D721Med (cell line): Measurements from ENCODE around the gene ATP6AP2.

Experiments
- DNase-seq: peaks from one replicate; pipeline ENCODE4 v3.0.0; 2011; ENCODE audit warnings: low spot score; ENCODE audit not compliant: insufficient read length
- FAIRE-seq: peaks from 2 replicates; lab custom pipeline; 2011; peaks lifted over from hg19 to GRCh38; lab: Jason Lieb, UNC
- TF ChIP-seq, protein P1 (sequence below): IDR thresholded peaks from 2 replicates; pipeline ENCODE4 v1.5.1; 2012; ENCODE audit warnings: mild to moderate bottlenecking, control low read depth; ENCODE audit not compliant: insufficient read depth; ENCODE audit errors: missing control alignments

ATP6AP2 gene

DNA sequence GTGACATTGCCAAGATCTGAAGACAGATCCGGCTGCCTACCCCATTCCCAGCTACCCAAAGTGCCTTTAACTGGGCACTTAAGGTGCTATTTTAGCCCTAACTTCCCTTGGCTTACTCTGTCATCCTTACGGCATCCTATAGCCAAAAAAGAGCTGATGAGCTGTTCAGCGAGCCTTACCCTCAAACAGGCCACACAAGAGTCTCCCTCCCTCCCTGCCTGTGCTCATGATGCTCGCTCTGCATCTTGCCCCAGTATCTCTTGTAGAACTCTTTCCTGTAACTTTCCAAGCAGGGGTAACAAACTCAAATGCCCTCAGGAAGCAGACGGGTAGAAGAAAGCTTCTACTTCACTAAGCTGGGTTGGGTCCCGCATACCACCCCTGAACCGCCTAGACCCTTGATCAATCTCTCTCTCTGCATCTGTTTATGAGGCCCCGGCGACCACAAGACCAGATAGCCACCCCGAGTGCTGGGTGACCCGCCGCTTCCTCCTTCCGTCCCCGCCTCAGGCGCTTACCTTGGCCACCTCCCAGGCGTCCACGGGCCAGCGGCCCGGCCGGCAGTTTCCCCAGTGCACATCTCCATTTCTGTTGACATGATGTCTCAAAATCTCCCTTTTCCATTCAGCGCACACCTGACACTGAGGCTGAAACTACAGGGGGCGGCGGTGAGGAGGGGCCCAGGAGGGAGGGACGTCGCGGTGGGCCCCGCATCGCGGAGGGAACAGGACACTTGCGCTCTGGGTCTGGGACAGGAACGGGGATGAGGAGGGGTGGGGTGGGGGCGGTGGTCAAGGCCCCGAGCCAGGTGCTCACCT, 65.9 kb downstream of the ATP6AP2 start:
- TF ChIP-seq, protein P1, sequence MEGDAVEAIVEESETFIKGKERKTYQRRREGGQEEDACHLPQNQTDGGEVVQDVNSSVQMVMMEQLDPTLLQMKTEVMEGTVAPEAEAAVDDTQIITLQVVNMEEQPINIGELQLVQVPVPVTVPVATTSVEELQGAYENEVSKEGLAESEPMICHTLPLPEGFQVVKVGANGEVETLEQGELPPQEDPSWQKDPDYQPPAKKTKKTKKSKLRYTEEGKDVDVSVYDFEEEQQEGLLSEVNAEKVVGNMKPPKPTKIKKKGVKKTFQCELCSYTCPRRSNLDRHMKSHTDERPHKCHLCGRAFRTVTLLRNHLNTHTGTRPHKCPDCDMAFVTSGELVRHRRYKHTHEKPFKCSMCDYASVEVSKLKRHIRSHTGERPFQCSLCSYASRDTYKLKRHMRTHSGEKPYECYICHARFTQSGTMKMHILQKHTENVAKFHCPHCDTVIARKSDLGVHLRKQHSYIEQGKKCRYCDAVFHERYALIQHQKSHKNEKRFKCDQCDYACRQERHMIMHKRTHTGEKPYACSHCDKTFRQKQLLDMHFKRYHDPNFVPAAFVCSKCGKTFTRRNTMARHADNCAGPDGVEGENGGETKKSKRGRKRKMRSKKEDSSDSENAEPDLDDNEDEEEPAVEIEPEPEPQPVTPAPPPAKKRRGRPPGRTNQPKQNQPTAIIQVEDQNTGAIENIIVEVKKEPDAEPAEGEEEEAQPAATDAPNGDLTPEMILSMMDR: no peak
- FAIRE-seq (no peak), DNase-seq (no peak)

DNA sequence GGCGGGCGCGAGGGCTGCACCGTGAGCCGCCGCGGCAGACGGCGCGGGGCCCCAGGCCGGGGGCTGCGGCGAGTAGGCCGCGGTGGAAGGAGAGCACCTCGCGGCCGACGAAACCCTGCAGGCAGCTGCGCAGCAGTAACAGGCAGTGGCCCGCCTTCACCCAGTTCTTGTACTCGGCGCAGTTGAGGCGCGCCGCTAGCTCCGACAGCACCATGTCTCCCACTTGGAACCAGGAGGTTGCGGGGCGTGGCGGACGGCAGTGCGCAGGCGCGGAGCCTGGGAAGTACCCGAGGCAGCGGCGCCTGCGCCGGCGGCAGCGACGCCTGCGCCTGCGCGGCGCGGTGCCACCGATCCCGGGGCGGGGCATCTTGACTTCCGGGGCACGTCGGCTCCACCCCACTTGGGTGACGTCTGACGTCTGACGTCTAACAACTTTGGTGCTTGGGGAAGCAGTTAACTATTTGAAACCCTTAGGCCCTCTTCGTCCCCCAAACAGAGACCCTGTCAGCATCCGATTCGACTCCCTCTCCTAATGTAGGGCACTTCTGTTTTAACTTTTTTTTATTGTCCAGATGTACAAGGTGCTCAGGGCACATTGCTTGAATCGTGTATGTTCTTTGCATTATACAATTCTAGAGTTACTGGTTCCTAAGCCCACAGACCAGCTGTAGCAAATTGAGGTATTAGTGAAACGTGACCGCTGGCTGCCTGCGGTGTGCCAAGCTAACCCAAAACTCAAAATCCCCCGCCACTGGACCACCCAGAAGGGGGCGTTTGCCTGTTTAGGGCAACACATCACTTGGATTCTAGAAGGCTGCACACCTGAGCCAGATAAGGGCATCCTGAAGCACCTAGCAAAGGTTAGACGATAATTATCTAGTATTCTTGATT, 66.8 kb downstream of the ATP6AP2 start, which contains the start of gene CXorf38:
Gene CXorf38 (minus strand): TSS at position 255 of the 891 bp plus-strand sequence. CDS start 41 bp downstream, at position 214.
- DNase-seq (peak; percentile 27), FAIRE-seq (no peak)
- TF ChIP-seq, protein P1: no peak

DNA sequence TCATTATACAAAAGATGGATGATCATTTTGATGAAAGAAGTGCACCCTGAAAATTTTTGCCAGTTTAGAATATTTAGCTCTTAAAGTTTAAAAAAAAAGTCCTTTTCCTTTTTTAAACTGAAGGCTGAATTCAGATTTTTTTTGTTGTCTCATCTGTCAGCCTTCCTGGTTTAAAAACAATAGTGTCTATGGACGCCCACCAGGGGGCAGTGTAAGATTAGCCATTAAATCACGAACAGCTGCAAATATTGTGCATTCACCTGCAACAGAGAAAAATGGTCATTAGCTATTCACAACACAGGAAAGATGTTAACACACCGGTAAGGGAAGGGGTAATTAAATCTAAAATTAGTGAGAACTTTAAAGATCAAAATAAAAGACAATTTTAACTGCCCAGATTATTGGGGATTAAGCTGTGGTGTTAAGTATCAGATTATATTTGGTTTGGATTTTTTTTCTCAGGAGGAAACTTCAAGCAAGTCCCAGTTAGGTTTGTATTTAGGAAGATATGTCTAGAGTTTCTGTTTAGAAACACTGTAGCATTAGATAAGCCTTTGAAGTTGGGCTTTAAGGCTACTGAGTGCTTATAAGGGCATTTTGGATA, 71.0 kb downstream of the ATP6AP2 start:
- TF ChIP-seq, protein P1: peak; percentile 56
- no peak for DNase-seq
- peak; percentile 84 for FAIRE-seq

DNA sequence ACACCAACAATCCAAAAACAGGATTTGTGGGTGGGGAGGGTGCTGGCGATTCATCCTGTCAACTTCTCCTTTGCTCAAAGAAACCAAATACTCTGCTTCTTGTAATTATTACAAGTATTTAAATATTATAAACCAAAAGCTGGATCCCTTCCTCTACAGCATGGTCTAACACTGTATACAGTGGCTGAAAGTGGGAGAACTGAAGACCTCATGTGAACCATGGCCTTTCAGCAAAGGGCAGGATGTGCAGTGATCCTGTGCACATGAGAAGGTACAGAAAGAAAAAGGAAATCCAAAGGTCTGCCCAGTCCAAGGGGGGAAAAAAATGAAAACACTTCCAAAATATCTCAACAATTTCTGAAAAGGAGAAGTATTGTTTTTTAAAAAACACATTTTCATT, 71.9 kb downstream of the ATP6AP2 start:
- DNase-seq: no peak
- FAIRE-seq: no peak
- TF ChIP-seq, protein P1: no peak

DNA sequence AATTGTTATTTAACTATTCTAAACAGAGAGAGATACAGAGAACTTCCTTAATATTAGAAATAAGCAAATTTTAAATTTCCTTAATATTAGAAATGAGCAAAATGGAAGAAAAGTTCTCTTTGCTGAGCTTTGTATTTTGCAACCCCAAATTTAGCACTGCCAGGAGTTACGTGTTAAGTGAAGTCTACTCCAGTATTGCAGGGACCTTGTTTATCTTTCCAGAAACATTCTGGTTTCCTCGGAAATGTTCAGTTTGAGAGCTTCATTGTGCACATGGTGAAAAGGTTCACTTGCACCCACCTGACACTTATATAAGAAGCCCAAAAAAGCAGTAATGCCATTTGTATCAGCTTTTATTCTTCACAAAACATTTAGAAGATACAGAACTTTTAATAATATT, 72.8 kb downstream of the ATP6AP2 start:
- no peak for FAIRE-seq

More for the DNA sequence above, 72.8 kb downstream of the ATP6AP2 start:
- TF ChIP-seq, protein P1: no peak
- no peak for DNase-seq
